Mesothelial cell of epicardium (in vitro differentiated cells): ENCODE results near the gene CAVIN2. TPM values are rescaled to one million over a fixed set of nuclear protein-coding genes. Genes with fewer than 3 reads are reported as not detected.

Experiments used
- DNase-seq, 2 experiments: peaks; one replicate each; pipeline ENCODE4 v3.0.0; 2021; ENCODE audit warnings: low spot score in 2 of 2; ENCODE audit not compliant: unreplicated experiment in 2 of 2
- H3K27ac Mint-ChIP-seq: 2 replicates; pipeline ENCODE4 v1.8.0; 2021; ENCODE audit warnings: mixed read lengths
- H3K27me3 Mint-ChIP-seq: 2 replicates; pipeline ENCODE4 v1.8.0; 2021; ENCODE audit warnings: low read depth, mixed read lengths
- H3K36me3 Mint-ChIP-seq: 2 replicates; pipeline ENCODE4 v1.8.0; 2021; ENCODE audit warnings: mixed read lengths
- H3K4me1 Mint-ChIP-seq: 2 replicates; pipeline ENCODE4 v1.8.0; 2021; ENCODE audit warnings: mixed read lengths
- H3K4me3 Mint-ChIP-seq: 2 replicates; pipeline ENCODE4 v1.8.0; 2021; ENCODE audit warnings: mild to moderate bottlenecking, moderate library complexity, mixed read lengths
- H3K9me3 Mint-ChIP-seq: 2 replicates; pipeline ENCODE4 v1.8.0; 2021; ENCODE audit warnings: mixed read lengths
- total RNA-seq: library from RNA; stranded (reverse); gene quantifications from 3 replicates; pipeline ENCODE4 v1.2.1, GENCODE V29; 2021
- TF ChIP-seq, protein P1 (sequence below): fragments of 200-600 bp; sonication (generic); IDR thresholded peaks from one replicate; pipeline ENCODE4 v1.5.0; 2021; ENCODE audit warnings: antibody characterized with exemption; ENCODE audit not compliant: unreplicated experiment

The CAVIN2 gene
- total RNA-seq, 1 donor from 2014 or later = 0.96 TPM

DNA sequence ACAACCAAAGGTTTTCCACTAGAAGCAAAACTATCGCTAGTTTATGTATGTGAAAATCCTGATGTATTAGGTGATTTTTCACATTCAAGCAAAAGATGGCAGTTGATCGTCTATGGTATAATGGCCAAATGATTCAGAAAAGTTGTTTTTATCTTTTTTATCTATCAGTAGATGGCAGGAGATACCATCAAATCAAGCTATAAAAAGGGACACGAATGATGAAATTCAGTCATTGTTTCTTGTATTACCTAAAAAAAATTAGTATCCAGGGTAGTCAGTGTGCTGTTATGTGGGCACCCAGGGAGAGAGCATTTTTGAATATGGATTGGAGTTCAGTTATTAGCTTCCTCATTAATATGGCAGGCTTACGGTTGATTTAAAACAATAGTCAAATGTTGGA is 22.9 kb upstream of the CAVIN2 start:
- no peak for DNase-seq
- Mint-ChIP-seq H3K4me3 (no peak overlapping the region), H3K9me3 (peaks cover 5% of the 10 kb centered on the region), H3K4me1 (peaks cover 32% of the 10 kb centered on the region), H3K27ac (no peak overlapping the region), H3K36me3 (no peaks in the 10 kb centered on the region), H3K27me3 (no peaks in the 10 kb centered on the region)
- TF ChIP-seq, protein P1, sequence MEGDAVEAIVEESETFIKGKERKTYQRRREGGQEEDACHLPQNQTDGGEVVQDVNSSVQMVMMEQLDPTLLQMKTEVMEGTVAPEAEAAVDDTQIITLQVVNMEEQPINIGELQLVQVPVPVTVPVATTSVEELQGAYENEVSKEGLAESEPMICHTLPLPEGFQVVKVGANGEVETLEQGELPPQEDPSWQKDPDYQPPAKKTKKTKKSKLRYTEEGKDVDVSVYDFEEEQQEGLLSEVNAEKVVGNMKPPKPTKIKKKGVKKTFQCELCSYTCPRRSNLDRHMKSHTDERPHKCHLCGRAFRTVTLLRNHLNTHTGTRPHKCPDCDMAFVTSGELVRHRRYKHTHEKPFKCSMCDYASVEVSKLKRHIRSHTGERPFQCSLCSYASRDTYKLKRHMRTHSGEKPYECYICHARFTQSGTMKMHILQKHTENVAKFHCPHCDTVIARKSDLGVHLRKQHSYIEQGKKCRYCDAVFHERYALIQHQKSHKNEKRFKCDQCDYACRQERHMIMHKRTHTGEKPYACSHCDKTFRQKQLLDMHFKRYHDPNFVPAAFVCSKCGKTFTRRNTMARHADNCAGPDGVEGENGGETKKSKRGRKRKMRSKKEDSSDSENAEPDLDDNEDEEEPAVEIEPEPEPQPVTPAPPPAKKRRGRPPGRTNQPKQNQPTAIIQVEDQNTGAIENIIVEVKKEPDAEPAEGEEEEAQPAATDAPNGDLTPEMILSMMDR = no peak

DNA sequence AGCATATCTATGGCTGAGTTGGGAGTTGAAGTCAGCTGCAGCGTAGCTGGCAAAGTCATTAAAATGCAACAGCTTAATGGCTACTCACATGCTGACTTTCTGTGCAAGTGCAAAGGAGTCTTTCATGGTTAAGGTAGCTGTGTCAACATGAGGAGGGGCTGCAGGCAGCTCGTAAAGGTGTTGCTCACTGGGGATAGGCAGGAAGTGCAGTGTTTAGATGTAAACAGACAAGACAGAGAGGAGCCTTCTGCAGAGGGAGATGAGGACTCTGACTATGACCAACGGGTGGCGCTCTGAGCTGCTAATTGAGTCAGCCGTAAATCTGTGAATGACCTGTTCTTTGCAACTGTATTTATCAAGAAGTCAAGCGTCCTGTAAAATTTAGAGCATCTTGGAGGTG is 22.3 kb upstream of the CAVIN2 start:
- Mint-ChIP-seq H3K4me1 (peaks cover 38% of the 10 kb centered on the region), H3K9me3 (peaks cover 8% of the 10 kb centered on the region), H3K27ac (no peak overlapping the region), H3K27me3 (no peaks in the 10 kb centered on the region), H3K36me3 (peaks cover 2% of the 10 kb centered on the region), H3K4me3 (no peak overlapping the region)
- TF ChIP-seq, protein P1 = no peak
- DNase-seq = no peak

DNA sequence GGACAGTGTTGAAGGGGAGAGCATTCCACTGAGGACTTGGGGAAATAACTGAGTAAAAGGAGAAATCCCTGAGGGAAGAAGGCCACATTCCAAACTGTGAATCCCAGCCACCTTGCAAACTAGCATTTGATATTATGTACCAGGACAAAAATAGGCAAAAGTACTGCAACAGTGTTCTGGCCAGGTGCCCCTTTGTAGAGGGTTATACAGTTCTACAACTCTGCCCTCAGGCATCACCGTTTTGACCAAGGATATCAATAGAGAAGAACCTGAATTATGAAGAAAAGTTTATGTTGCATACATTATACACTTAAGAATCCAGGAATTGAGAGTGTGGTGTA is 20.6 kb upstream of the CAVIN2 start:
- Mint-ChIP-seq H3K36me3 (peaks cover 3% of the 10 kb centered on the region), H3K4me1 (peaks cover 51% of the 10 kb centered on the region), H3K9me3 (peaks cover 8% of the 10 kb centered on the region), H3K4me3 (no peak overlapping the region), H3K27ac (peak overlapping the region; percentile 93), H3K27me3 (no peaks in the 10 kb centered on the region)
- TF ChIP-seq, protein P1 = no peak
- no peak for DNase-seq

DNA sequence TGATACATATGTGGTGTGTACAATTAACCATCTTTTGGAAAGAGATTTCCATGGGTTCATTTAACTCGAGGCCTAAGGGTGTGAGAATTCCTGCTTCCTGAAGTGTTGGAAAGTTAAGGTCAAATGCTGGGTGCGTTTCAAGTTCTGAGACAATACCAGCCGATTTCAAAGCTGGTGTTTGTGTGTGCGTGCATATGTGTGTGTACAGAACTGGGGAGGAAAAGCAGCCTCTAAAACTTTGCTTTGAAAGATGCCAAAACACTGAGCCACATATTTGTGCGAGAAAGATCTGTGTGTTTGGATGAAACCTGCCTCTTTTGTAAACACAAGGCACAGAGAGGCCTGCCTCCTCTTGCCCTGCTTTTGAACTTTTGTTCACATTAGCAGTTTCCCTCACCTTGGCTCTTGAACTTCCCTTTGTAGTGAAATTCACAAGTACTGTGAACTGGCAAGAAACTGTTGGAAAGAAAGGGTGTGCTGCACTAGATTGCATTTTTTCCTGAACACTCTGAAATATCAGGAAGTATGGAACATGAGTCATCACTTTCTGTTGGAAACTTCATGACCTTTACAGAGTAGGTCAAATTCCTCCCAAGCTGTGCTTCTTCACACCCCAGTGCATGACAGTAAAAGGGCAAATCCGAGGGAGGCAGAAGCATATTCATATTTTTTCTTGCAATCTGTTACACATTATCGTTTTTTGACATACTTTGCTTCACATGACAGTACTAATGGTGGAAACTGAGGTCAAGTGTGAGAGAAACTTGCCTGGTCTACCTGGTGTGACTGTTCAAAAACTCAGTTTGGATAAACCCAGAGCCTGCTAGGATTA is 20.0 kb upstream of the CAVIN2 start:
- Mint-ChIP-seq H3K9me3 (peaks cover 7% of the 10 kb centered on the region), H3K4me1 (peaks cover 51% of the 10 kb centered on the region), H3K27ac (peak overlapping the region; percentile 93), H3K36me3 (peaks cover 3% of the 10 kb centered on the region), H3K27me3 (no peaks in the 10 kb centered on the region), H3K4me3 (no peak overlapping the region)
- DNase-seq = no peak
- TF ChIP-seq, protein P1 = no peak

DNA sequence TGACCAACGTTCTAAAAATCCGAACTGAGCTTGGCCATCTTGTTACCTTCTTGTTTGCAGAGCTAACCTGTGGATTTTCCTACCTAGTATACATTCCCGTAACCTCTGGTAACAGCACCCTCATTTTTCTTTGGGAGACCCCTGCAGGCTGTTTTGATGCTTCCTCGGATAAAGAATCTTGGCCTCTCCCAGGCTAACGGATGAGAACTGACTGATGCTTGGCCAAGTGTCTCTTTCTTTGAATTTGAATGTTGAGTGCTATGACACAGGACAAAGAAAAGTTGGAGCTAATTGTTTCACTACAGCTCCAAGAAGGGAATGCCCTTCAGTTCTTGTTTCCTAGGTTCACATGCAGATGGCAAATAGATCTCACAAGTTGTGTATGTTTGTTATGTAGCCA is 19.3 kb upstream of the CAVIN2 start:
- peaks cover 3% of the 10 kb centered on the region for H3K36me3 Mint-ChIP-seq
- peaks cover 4% of the 10 kb centered on the region for H3K9me3 Mint-ChIP-seq
- H3K27me3 Mint-ChIP-seq = no peaks in the 10 kb centered on the region
- peaks cover 51% of the 10 kb centered on the region for H3K4me1 Mint-ChIP-seq
- DNase-seq = no peak
- H3K4me3 Mint-ChIP-seq = no peak overlapping the region
- TF ChIP-seq, protein P1 = no peak
- peak overlapping the region; percentile 93 for H3K27ac Mint-ChIP-seq
